H9 (cell line): Measurements from ENCODE around the gene PTGFRN. TPM values are rescaled to one million over a fixed set of nuclear protein-coding genes. Genes with fewer than 3 reads are reported as not detected.

Experiments
- DNase-seq: peaks from one replicate; pipeline ENCODE4 v3.0.0-alpha.2; 2017
- H2AFZ ChIP-seq: one replicate; pipeline ENCODE4 v1.6.1; 2013; ENCODE audit warnings: mild to moderate bottlenecking, low read length, control low read depth, moderate library complexity
- H2AK5ac ChIP-seq: 2 replicates; pipeline ENCODE4 v1.6.1; 2013; ENCODE audit warnings: low read length, control low read depth, mixed read lengths; ENCODE audit not compliant: insufficient read length
- H2BK120ac ChIP-seq: one replicate; pipeline ENCODE4 v1.6.1; 2013; ENCODE audit warnings: low read depth, mild to moderate bottlenecking, low read length, control low read depth, inconsistent platforms; ENCODE audit not compliant: poor library complexity, severe bottlenecking
- H2BK12ac ChIP-seq: 2 replicates; pipeline ENCODE4 v1.6.1; 2013; ENCODE audit warnings: low read length, control low read depth, mixed read lengths, low read depth; ENCODE audit not compliant: insufficient read length
- H2BK15ac ChIP-seq: 2 replicates; pipeline ENCODE4 v1.6.1; 2013; ENCODE audit warnings: low read depth, low read length, control low read depth
- H2BK20ac ChIP-seq: one replicate; pipeline ENCODE4 v1.6.1; 2013; ENCODE audit warnings: low read depth, mild to moderate bottlenecking, low read length, control low read depth, inconsistent platforms; ENCODE audit not compliant: poor library complexity, severe bottlenecking
- H2BK5ac ChIP-seq: 2 replicates; pipeline ENCODE4 v1.6.1; 2013; ENCODE audit warnings: low read length, control low read depth, mixed read lengths; ENCODE audit not compliant: insufficient read length
- H3K14ac ChIP-seq: 2 replicates; pipeline ENCODE4 v1.6.1; 2013; ENCODE audit warnings: low read length, control low read depth; ENCODE audit not compliant: insufficient read depth
- H3K18ac ChIP-seq: 2 replicates; pipeline ENCODE4 v1.6.1; 2013; ENCODE audit warnings: low read depth, mild to moderate bottlenecking, mixed read lengths, low read length, control low read depth; ENCODE audit not compliant: insufficient read length
- H3K23ac ChIP-seq: 2 replicates; pipeline ENCODE4 v1.6.1; 2013; ENCODE audit warnings: low read length, control low read depth, mixed read lengths, low read depth; ENCODE audit not compliant: insufficient read length
- H3K23me2 ChIP-seq: 2 replicates; pipeline ENCODE4 v1.6.1; 2013; ENCODE audit warnings: low read depth, mild to moderate bottlenecking, mixed read lengths, low read length, control low read depth; ENCODE audit not compliant: insufficient read length, poor library complexity, severe bottlenecking
- H3K27ac ChIP-seq: 2 replicates; pipeline ENCODE4 v1.5.1; 2013; ENCODE audit warnings: low read length, control low read depth, mixed read lengths, low read depth; ENCODE audit not compliant: insufficient read length
- H3K27me3 ChIP-seq: 2 replicates; pipeline ENCODE4 v1.6.1; 2013; ENCODE audit warnings: low read length, control low read depth, inconsistent platforms; ENCODE audit not compliant: insufficient read depth
- H3K4ac ChIP-seq: 2 replicates; pipeline ENCODE4 v1.6.1; 2013; ENCODE audit warnings: low read depth, mild to moderate bottlenecking, control low read depth, inconsistent platforms, low read length, moderate library complexity
- H3K4me1 ChIP-seq: 2 replicates; pipeline ENCODE4 v1.6.1; 2013; ENCODE audit warnings: low read length, control low read depth, inconsistent platforms; ENCODE audit not compliant: insufficient read depth
- H3K4me2 ChIP-seq: 2 replicates; pipeline ENCODE4 v1.6.1; 2013; ENCODE audit warnings: low read length, control low read depth, mixed read lengths; ENCODE audit not compliant: insufficient read length, insufficient read depth
- H3K56ac ChIP-seq: 2 replicates; pipeline ENCODE4 v1.6.1; 2013; ENCODE audit warnings: low read depth, mild to moderate bottlenecking, mixed read lengths, low read length, control low read depth; ENCODE audit not compliant: insufficient read length
- H3K79me1 ChIP-seq: 2 replicates; pipeline ENCODE4 v1.6.1; 2013; ENCODE audit warnings: low read depth, mild to moderate bottlenecking, moderate library complexity, low read length, control low read depth, inconsistent platforms; ENCODE audit not compliant: insufficient read depth, poor library complexity, severe bottlenecking
- H3K79me2 ChIP-seq: 2 replicates; pipeline ENCODE4 v1.6.1; 2013; ENCODE audit warnings: low read length, control low read depth, inconsistent platforms; ENCODE audit not compliant: insufficient read depth
- H3K9ac ChIP-seq: 2 replicates; pipeline ENCODE4 v1.6.1; 2013; ENCODE audit warnings: low read length, control low read depth, mixed read lengths; ENCODE audit not compliant: insufficient read length; ENCODE audit errors: extremely low read depth
- H3K9me3 ChIP-seq: one replicate; pipeline ENCODE4 v1.6.1; 2013; ENCODE audit warnings: low read depth, low read length, inconsistent platforms; ENCODE audit not compliant: control insufficient read depth
- H3T11ph ChIP-seq: one replicate; pipeline ENCODE4 v1.6.1; 2013; ENCODE audit warnings: mild to moderate bottlenecking, low read length, control low read depth, inconsistent platforms
- H4K20me1 ChIP-seq: one replicate; pipeline ENCODE4 v1.6.1; 2013; ENCODE audit not compliant: control insufficient read depth, insufficient read length, insufficient read depth
- H4K5ac ChIP-seq: 2 replicates; pipeline ENCODE4 v1.6.1; 2013; ENCODE audit warnings: low read depth, mild to moderate bottlenecking, mixed read lengths, low read length, control low read depth; ENCODE audit not compliant: insufficient read length
- H4K8ac ChIP-seq: replicated peaks from 2 replicates; pipeline ENCODE4 v1.6.1; 2013; ENCODE audit warnings: low read length, control low read depth, mixed read lengths, low read depth; ENCODE audit not compliant: insufficient read length
- H4K91ac ChIP-seq: 2 replicates; pipeline ENCODE4 v1.6.1; 2013; ENCODE audit warnings: low read depth, mild to moderate bottlenecking, moderate library complexity, mixed read lengths, low read length, control low read depth; ENCODE audit not compliant: insufficient read length
- H3K27ac Mint-ChIP-seq, 3 experiments: 2 replicates in 2 of 3; 3 replicates in 1 of 3; pipeline ENCODE4 v1.8.0; 2020 to 2021; ENCODE audit warnings: mixed read lengths in 3 of 3, mild to moderate bottlenecking in 1 of 3, moderate library complexity in 1 of 3
- H3K27me3 Mint-ChIP-seq: 2 replicates; pipeline ENCODE4 v1.8.0; 2021; ENCODE audit warnings: low read depth, mild to moderate bottlenecking, moderate library complexity, mixed read lengths
- H3K36me3 Mint-ChIP-seq, 3 experiments: 2 replicates in 2 of 3; 3 replicates in 1 of 3; pipeline ENCODE4 v1.8.0; 2020 to 2021; ENCODE audit warnings: low read depth in 3 of 3, mixed read lengths in 3 of 3; ENCODE audit not compliant: insufficient read depth in 1 of 3
- H3K4me1 Mint-ChIP-seq, 2 experiments: 2 replicates each; pipeline ENCODE4 v1.8.0; 2020; ENCODE audit warnings: mixed read lengths in 2 of 2
- H3K4me3 Mint-ChIP-seq, 2 experiments: 2 replicates in 1 of 2; 3 replicates in 1 of 2; pipeline ENCODE4 v1.8.0; 2020 to 2021; ENCODE audit warnings: mild to moderate bottlenecking in 2 of 2, mixed read lengths in 2 of 2, moderate library complexity in 1 of 2
- H3K9me3 Mint-ChIP-seq, 2 experiments: 2 replicates in 1 of 2; 3 replicates in 1 of 2; pipeline ENCODE4 v1.8.0; 2020; ENCODE audit warnings: mild to moderate bottlenecking in 2 of 2, mixed read lengths in 2 of 2, moderate library complexity in 1 of 2
- WGBS: extraction: QIAGEN DNeasy Blood & Tissue Kit; methylation state at CpG from one replicate; pipeline ENCODE4 v1.1.7; 2013; ENCODE audit warnings: missing lambda C conversion rate, low lambda C conversion rate, mixed read lengths; ENCODE audit not compliant: insufficient read length; ENCODE audit errors: extremely low coverage; 5-methylcytosine and 5-hydroxymethylcytosine counted together
- total RNA-seq: library from RNA; stranded (reverse); gene quantifications from 2 replicates; pipeline ENCODE4 v1.2.1, GENCODE V29; 2021
- TF ChIP-seq, protein P1 (sequence below): fragments of 200-600 bp; sonication (generic); conservative IDR thresholded peaks from 3 replicates; pipeline ENCODE4 v1.8.0; 2021; ENCODE audit warnings: antibody characterized with exemption, mild to moderate bottlenecking

The PTGFRN gene
- total RNA-seq, 1 experiment from 2014 or later = 26.3 TPM

DNA sequence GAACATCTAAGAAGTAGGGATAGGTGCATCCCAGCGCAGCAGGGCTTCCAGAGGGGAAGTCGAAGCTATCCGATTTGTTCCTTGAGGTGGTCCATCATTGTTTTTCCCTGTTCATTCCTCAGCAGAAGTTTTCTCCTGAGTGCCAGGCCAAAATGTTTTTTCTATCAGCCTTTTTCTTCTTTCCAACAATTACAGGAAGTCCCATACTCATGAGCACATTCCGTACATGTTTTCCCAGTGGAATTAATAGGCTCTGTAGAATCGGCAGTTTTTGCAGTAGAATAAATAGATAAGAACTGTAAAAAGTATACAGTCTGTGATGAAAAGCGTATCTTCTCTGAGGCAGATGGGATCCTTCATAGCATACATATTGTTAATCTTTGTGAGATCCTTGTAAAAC is 116.6 kb downstream of the PTGFRN start:
- Histone ChIP-seq H4K5ac (no peak overlapping the region), H4K91ac (no peak overlapping the region), H2AK5ac (no peak overlapping the region), H4K8ac (no peak overlapping the region), H2AFZ (no peak overlapping the region), H3K4me1 (no peaks in the 10 kb centered on the region), H3K79me2 (no peaks in the 10 kb centered on the region), H3K23ac (no peak overlapping the region), H2BK20ac (no peak overlapping the region), H3K18ac (no peak overlapping the region), H3K9ac (no peak overlapping the region), H3K4ac (no peak overlapping the region), H2BK120ac (no peak overlapping the region), H3K79me1 (no peaks in the 10 kb centered on the region), H3K56ac (no peak overlapping the region), H3K27ac (no peak overlapping the region), H3K4me2 (no peak overlapping the region), H2BK15ac (no peak overlapping the region), H3K27me3 (no peaks in the 10 kb centered on the region), H4K20me1 (no peaks in the 10 kb centered on the region), H2BK12ac (no peak overlapping the region), H3T11ph (no peak overlapping the region), H3K14ac (no peak overlapping the region), H3K9me3 (no peaks in the 10 kb centered on the region), H2BK5ac (no peak overlapping the region), H3K23me2 (no peaks in the 10 kb centered on the region)
- DNase-seq = no peak
- Mint-ChIP-seq H3K27me3 (no peaks in the 10 kb centered on the region), H3K4me1 (no peaks in the 10 kb centered on the region), H3K36me3 (no peaks in the 10 kb centered on the region), H3K9me3 (no peaks in the 10 kb centered on the region), H3K4me3 (no peak overlapping the region), H3K27ac (no peak overlapping the region)
- no CpG with 5 or more reads among the region's 6 CpGs for WGBS
- TF ChIP-seq, protein P1, sequence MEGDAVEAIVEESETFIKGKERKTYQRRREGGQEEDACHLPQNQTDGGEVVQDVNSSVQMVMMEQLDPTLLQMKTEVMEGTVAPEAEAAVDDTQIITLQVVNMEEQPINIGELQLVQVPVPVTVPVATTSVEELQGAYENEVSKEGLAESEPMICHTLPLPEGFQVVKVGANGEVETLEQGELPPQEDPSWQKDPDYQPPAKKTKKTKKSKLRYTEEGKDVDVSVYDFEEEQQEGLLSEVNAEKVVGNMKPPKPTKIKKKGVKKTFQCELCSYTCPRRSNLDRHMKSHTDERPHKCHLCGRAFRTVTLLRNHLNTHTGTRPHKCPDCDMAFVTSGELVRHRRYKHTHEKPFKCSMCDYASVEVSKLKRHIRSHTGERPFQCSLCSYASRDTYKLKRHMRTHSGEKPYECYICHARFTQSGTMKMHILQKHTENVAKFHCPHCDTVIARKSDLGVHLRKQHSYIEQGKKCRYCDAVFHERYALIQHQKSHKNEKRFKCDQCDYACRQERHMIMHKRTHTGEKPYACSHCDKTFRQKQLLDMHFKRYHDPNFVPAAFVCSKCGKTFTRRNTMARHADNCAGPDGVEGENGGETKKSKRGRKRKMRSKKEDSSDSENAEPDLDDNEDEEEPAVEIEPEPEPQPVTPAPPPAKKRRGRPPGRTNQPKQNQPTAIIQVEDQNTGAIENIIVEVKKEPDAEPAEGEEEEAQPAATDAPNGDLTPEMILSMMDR = no peak
